ENCODE data around the gene MACROD2. TPM values are rescaled to one million over a fixed set of nuclear protein-coding genes. Genes with fewer than 3 reads are reported as not detected.

Gene MACROD2
- total RNA-seq, 4 donors from 2014 or later, result 4.6 to 33.0 (median 8.3) TPM

GRCh38 chr20:15342991-15343523 is 1347.7 kb downstream of the MACROD2 start:
- no peak for TF ChIP-seq POLR2AphosphoS5 (IDR thresholded peaks at IDR 0.05)
- no peak for TF ChIP-seq EP300 (IDR thresholded peaks at IDR 0.05; ENCODE audit: low read depth)
- in situ Hi-C loops (cut with MboI; ENCODE audit: low pct_ligation_motif_present in 1 of 4, low pct_unique_long_range_greater_than_20kb in 1 of 4, low sequenced_read_pairs in 3 of 4) (no loop called here), intact Hi-C loops (cut with DNase I; ENCODE audit: low total_unique reads) (no loop called here)
- no peak for DNase-seq
- Histone ChIP-seq H3K36me3 (no peaks in the 10 kb centered on the region), H3K4me3 (no peak overlapping the region), H3K4me1 (no peaks in the 10 kb centered on the region), H3K9me3 (no peaks in the 10 kb centered on the region), H3K27me3 (no peaks in the 10 kb centered on the region), H3K27ac (no peak overlapping the region)
- WGBS, 2 donors (ENCODE audit: low coverage in 1 of 2), result 78 to 92% methylated on average over 3 of the region's 3 CpGs

- no peak for TF ChIP-seq CTCF (IDR thresholded peaks at IDR 0.05)
- no peak for TF ChIP-seq EP300 (IDR thresholded peaks at IDR 0.05; ENCODE audit: low read depth)
- TF ChIP-seq POLR2A (IDR thresholded peaks at IDR 0.05), result no peak
- TF ChIP-seq POLR2AphosphoS5 (IDR thresholded peaks at IDR 0.05), result no peak
- no peak overlapping the region for H3K4me3 ChIP-seq
- in situ Hi-C loops (cut with MboI; ENCODE audit: low pct_ligation_motif_present in 1 of 4, low pct_unique_long_range_greater_than_20kb in 1 of 4, low sequenced_read_pairs in 3 of 4), result no loop called here
- DNase-seq, result no peak
- H3K9me3 ChIP-seq, result no peaks in the 10 kb centered on the region
- no peak overlapping the region for H3K27ac ChIP-seq
- no peaks in the 10 kb centered on the region for H3K4me1 ChIP-seq
- intact Hi-C loops (cut with DNase I; ENCODE audit: low total_unique reads), result no loop called here
- no peaks in the 10 kb centered on the region for H3K27me3 ChIP-seq
- WGBS, 2 donors (ENCODE audit: low coverage in 1 of 2), result 94 to 95% methylated on average over 2 of the region's 2 CpGs
- no peaks in the 10 kb centered on the region for H3K36me3 ChIP-seq
Observed at GRCh38 chr20:15345287-15345686, 1350.0 kb downstream of the MACROD2 start.

GRCh38 chr20:15346657-15347280 is 1351.5 kb downstream of the MACROD2 start:
- 87 to 94% methylated on average over 3 of the region's 3 CpGs for whole genome bisulfite sequencing, 2 donors (ENCODE audit: low coverage in 1 of 2)
- DNase-seq, result no peak
- intact Hi-C loops (cut with DNase I; ENCODE audit: low total_unique reads), result no loop called here
- Histone ChIP-seq H3K4me3 (no peak overlapping the region), H3K9me3 (no peaks in the 10 kb centered on the region), H3K27ac (no peak overlapping the region), H3K27me3 (no peaks in the 10 kb centered on the region), H3K4me1 (no peaks in the 10 kb centered on the region), H3K36me3 (no peaks in the 10 kb centered on the region)
- TF ChIP-seq EP300 (IDR thresholded peaks at IDR 0.05; ENCODE audit: low read depth) (no peak), CTCF (IDR thresholded peaks at IDR 0.05) (no peak), POLR2AphosphoS5 (IDR thresholded peaks at IDR 0.05) (no peak), POLR2A (IDR thresholded peaks at IDR 0.05) (no peak)
- in situ Hi-C loops (cut with MboI; ENCODE audit: low pct_ligation_motif_present in 1 of 4, low pct_unique_long_range_greater_than_20kb in 1 of 4, low sequenced_read_pairs in 3 of 4), result no loop called here

GRCh38 chr20:15359056-15359455 is 1363.7 kb downstream of the MACROD2 start:
- Histone ChIP-seq H3K4me3 (no peak overlapping the region), H3K27me3 (no peaks in the 10 kb centered on the region), H3K27ac (no peak overlapping the region), H3K36me3 (no peaks in the 10 kb centered on the region), H3K4me1 (no peaks in the 10 kb centered on the region), H3K9me3 (no peaks in the 10 kb centered on the region)
- TF ChIP-seq POLR2AphosphoS5 (IDR thresholded peaks at IDR 0.05) (no peak), POLR2A (IDR thresholded peaks at IDR 0.05) (no peak), CTCF (IDR thresholded peaks at IDR 0.05) (no peak), EP300 (IDR thresholded peaks at IDR 0.05; ENCODE audit: low read depth) (no peak)
- 65 to 66% methylated on average over 2 of the region's 2 CpGs for WGBS, 2 donors (ENCODE audit: low coverage in 1 of 2)
- DNase-seq, result no peak
- intact Hi-C loops (cut with DNase I; ENCODE audit: low total_unique reads) (no loop called here), in situ Hi-C loops (cut with MboI; ENCODE audit: low pct_ligation_motif_present in 1 of 4, low pct_unique_long_range_greater_than_20kb in 1 of 4, low sequenced_read_pairs in 3 of 4) (no loop called here)

- in situ Hi-C loops (cut with MboI; ENCODE audit: low pct_ligation_motif_present in 1 of 4, low pct_unique_long_range_greater_than_20kb in 1 of 4, low sequenced_read_pairs in 3 of 4) (no loop called here), intact Hi-C loops (cut with DNase I; ENCODE audit: low total_unique reads) (no loop called here)
- no peak for TF ChIP-seq POLR2AphosphoS5 (IDR thresholded peaks at IDR 0.05)
- Histone ChIP-seq H3K36me3 (no peaks in the 10 kb centered on the region), H3K27ac (no peak overlapping the region), H3K27me3 (no peaks in the 10 kb centered on the region), H3K4me1 (no peaks in the 10 kb centered on the region), H3K9me3 (no peaks in the 10 kb centered on the region), H3K4me3 (no peak overlapping the region)
- DNase-seq, result no peak
- 17 to 64% methylated on average over 1 of the region's 1 CpG for WGBS, 2 donors (ENCODE audit: low coverage in 1 of 2)
Observed at GRCh38 chr20:15362849-15363248, 1367.5 kb downstream of the MACROD2 start.
